HG03280 (cell line): ENCODE results near the gene ILDR2.
"Not testable (repeated sequence)": the region's sequence is repeated elsewhere in the genome, so short reads cannot be mapped to it uniquely, and the experiment has no call there.

Experiments
- ATAC-seq: cut with Tn5 transposase; IDR thresholded peaks from one replicate; pipeline ENCODE4 v1.9.1; 2021; ENCODE audit warnings: mild to moderate bottlenecking, moderate library complexity; ENCODE audit not compliant: unreplicated experiment

Gene ILDR2

DNA sequence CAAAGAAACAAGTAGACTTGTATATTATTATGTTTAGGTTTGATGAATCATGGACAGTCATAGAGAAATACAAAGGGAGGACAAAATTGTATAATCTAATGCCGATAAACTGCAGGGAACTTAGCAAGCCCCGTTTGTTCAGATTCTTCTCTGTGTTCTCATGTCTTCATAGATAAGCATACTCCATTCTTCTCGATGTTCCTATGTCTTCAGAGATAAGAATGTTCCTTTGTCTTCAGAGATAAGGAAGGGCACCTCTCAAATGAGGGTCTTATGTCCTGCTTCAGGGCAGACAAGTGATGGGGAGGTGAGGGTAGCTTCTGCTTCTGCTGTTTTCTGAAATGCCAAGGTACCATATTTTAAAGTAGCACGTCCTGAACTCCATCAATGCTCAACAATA is 79.6 kb downstream of the ILDR2 start:
- no peak for ATAC-seq

GRCh38 chr1:166889776-166890175 is 85.6 kb downstream of the ILDR2 start:
- no peak for ATAC-seq

GRCh38 chr1:166888373-166889111 is 86.8 kb downstream of the ILDR2 start:
- ATAC-seq = no peak

GRCh38 chr1:166884971-166885370 is 90.4 kb downstream of the ILDR2 start:
- no peak for ATAC-seq

GRCh38 chr1:166884040-166884642 is 91.2 kb downstream of the ILDR2 start:
- ATAC-seq = no peak

DNA sequence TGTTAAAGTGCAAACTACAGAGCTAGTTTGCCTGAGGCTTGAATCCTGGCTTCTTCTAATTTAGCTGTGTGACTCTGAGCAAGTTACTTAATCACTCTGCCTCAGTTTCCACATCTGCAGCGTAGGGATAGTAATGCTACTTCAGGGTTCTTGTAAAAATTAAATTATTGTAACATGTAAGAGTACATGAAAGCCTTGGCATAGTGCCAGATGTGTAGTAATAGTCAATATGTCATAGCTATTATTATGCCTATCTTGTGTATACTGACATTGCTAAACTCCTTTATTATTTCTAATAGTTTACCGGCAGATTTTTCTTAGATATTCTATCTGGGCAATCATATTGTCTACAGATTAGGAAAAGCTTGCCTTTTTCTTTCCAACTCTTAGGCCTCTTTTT is 92.4 kb downstream of the ILDR2 start:
- ATAC-seq = no peak

DNA sequence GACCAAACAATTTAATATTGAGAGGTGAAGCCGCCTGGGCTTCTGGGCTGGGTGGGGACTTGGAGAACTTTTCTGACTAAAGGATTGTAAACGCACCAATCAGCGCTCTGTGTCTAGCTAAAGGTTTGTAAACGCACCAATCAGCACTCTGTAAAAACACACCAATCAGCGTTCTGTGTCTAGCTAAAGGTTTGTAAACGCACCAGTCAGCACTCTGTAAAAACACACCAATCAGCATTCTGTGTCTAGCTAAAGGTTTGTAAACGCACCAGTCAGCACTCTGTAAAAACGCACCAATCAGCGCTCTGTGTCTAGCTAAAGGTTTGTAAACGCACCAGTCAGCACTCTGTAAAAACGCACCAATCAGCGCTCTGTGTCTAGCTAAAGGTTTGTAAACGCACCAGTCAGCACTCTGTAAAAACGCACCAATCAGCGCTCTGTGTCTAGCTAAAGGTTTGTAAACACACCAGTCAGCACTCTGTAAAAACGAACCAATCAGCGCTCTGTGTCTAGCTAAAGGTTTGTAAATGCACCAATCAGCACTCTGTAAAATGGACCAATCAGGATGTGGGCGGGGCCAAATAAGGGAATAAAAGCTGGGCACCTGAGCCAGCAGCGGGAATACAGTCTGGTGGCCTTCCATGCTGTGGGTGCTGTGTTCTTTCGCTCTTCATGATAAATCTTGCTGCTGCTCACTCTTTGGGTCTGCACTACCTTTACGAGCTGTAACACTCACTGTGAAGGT is 97.0 kb downstream of the ILDR2 start:
- ATAC-seq = not testable (repeated sequence)

DNA sequence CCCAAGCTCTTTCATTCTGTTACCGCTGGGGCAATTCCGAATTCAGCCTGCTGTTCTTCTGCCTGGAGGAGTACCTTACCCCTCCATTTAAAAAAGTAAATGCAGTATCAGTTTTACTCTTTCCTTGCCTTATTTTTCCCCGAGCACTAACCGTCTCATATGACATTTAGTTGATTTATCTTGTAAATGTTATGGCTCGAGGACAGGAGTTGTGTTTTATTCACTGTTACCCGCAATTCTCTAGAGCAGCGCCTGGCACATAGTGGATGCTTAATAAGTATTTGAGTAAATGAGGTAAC is 98.9 kb downstream of the ILDR2 start:
- ATAC-seq = peak; percentile 4

- peak; percentile 85 for ATAC-seq
Measured at GRCh38 chr1:166875734-166876539, 99.4 kb downstream of the ILDR2 start, which contains the start of gene TADA1. Gene TADA1 (minus strand): TSS chr1:166876264. CDS start chr1:166876233, 31 bp downstream.

DNA sequence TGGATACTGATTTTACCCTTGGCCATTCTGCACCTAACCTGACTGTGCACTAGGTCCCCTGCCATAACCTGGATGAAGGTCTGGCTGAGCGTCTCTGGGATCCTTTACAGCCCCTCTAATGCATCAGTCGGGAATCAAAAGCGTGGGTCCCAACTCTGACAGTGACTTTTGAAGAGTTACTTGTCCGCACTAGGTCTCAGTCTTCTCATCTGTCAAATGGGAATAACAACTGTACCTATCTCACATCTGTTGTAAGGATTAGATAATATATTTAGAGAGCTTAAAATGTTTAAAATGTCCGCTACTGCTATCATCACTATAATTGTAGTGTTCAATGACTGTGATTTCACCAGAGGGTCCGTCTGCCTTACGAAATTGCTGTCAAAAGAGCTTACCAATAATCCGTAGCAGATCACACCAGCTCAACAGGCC is 100.0 kb downstream of the ILDR2 start:
- ATAC-seq = no peak

- ATAC-seq = no peak
Measured at GRCh38 chr1:166874464-166874863, 100.9 kb downstream of the ILDR2 start.

- no peak for ATAC-seq
Measured at GRCh38 chr1:166870584-166870983, 104.8 kb downstream of the ILDR2 start.

DNA sequence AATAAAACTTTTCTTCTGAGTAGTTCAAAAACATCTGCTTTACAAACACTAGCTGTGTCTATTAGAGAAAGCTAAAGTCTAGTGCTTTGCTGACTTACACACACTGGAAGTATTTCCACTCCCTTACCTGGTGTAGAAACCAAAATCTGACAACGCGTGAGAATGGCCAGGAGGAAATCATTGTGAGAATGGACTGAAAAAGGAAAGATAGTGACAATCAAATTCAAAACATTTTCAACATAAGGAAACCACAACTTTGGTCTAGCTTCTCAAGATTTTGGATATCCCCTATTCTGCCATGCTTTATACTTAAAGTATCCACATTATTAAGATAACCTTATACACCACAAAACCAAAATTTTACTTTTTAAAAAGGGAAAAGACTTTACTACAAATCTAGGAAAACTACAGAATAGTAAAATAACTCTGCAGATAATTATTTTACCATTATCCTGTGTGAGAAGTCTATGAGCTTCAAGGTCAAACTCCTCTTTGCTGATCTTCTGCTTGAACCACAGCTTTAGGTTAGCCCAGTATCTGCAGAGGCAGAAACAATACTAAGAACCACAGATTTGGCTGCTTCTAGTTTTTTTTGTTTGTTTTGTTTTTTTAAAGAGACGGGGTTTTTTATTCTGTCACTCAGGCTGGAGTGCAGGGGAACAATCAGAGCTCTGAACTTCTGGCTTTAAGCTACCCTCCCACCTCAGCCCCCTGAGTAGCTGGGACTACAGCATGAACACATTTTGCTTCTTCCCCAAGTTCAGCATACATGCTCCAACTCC is 105.8 kb downstream of the ILDR2 start:
- no peak for ATAC-seq

DNA sequence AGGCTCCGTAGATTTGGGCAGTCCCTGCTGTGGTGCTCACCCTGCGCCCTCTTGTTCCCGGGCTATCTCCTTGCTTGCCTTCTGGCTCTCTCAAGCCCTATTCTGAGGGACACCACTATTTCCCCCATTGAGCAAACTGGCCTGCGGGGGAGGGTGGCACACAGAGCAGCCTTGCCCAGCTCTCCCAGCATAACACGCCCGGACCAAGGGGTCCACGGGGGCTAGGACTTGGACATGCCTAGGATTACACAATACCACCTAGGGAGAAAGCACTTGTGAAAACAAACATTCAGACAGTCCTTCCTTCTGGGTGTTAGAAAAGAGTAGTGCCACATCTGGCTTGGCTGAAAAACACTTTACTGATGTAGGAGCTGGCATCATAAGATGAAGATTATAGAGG is 106.7 kb downstream of the ILDR2 start:
- no peak for ATAC-seq

DNA sequence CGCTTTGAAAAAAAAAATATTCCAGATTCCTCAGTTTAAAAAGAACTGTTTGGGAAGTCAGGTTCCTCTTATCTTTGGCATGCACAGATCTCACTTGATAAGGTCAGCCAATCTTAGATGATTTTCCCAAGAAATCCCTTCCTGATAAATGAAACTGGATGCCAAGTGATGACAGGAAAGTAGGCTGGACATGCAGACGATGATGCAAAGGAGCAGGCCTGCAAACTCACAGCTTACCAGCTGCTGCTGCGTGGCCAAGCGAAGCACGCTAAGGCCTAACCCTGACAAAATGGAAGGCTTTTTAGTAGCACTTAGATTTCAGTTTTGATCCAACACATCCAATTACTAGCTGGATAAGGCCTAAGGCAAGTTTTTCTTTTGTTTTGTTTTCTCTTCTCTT is 109.4 kb downstream of the ILDR2 start:
- no peak for ATAC-seq

DNA sequence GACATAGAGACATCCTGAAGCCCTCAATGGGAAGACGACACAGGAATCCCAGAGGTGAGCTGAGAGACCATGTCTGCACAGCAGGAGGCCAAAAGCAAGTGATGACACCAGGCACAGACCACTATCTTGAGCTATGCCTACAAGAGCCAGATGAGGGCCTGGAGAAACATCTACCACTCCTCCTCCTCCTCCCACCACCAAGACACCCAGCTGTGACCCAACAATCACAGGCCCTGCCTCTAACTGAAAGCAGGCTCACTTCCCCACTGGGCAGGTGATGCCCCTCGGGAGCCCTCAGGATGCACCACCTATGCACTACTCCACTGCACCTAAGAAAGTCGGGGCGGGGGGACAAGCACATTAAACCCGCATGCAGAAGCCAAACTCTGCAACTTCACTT is 115.7 kb downstream of the ILDR2 start:
- no peak for ATAC-seq

DNA sequence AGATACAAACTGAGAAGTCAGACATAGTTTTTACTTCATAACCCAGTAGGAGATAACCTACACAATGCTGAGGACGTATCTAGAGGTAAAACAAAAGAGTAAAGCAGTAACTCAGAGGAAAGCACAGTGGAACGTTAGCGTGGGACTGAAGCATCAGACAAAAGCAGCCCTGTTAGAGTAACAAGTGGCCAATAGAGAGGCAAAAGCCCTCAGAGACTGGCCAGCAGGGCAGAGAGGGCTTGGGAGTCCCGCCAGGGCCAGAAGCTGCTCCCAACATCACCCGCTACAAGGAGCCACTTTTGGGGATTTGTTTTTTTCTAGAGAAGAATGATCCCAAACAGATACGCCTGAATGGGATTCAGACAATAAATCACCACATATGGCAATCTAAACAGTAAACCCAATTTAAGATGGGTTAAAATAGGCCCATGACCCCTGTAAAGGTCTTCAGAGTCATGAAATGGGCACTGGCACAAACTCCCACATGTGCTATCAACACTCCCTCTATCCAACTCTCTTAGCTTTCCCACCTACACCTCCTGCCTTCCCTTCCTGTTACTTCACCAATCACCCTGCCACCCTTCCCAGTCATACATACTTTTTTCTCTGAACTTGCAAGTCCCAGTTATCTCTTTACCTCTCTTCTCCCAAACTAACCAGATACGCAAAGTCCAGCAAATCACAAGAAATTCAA is 116.5 kb downstream of the ILDR2 start:
- no peak for ATAC-seq
